HG03521 (cell line): ENCODE data around the gene GPR148.

Experiments used
- ATAC-seq: cut with Tn5 transposase; IDR thresholded peaks from one replicate; pipeline ENCODE4 v1.9.1; 2021; ENCODE audit warnings: mild to moderate bottlenecking, moderate library complexity; ENCODE audit not compliant: unreplicated experiment

Gene GPR148

GRCh38 chr2:130749078-130749477, 20.2 kb downstream of the GPR148 start:
- ATAC-seq, result no peak

- ATAC-seq, result no peak
Measured at GRCh38 chr2:130749641-130750040, 20.8 kb downstream of the GPR148 start.

GRCh38 chr2:130754811-130755210, 25.9 kb downstream of the GPR148 start:
- ATAC-seq, result no peak

- no peak for ATAC-seq
Measured at GRCh38 chr2:130755256-130756052, 26.6 kb downstream of the GPR148 start, which contains the start of gene AMER3. Gene AMER3, plus strand, starts transcription at chr2:130755540. Its CDS starts 6,533 bp downstream, at chr2:130762073.

- ATAC-seq, result no peak
Measured at GRCh38 chr2:130756053-130756873, 27.4 kb downstream of the GPR148 start.

GRCh38 chr2:130756874-130757668, 28.2 kb downstream of the GPR148 start:
- no peak for ATAC-seq

GRCh38 chr2:130759906-130760753, 31.3 kb downstream of the GPR148 start:
- no peak for ATAC-seq

GRCh38 chr2:130760754-130761751, 32.2 kb downstream of the GPR148 start:
- ATAC-seq, result no peak

GRCh38 chr2:130762031-130762909, 33.4 kb downstream of the GPR148 start:
- ATAC-seq, result no peak

GRCh38 chr2:130762910-130763385, 34.1 kb downstream of the GPR148 start:
- ATAC-seq, result no peak

GRCh38 chr2:130763405-130763804, 34.5 kb downstream of the GPR148 start:
- ATAC-seq, result no peak

GRCh38 chr2:130764035-130764820, 35.4 kb downstream of the GPR148 start:
- ATAC-seq, result no peak

- ATAC-seq, result no peak
Measured at GRCh38 chr2:130764821-130765115, 35.9 kb downstream of the GPR148 start.

- no peak for ATAC-seq
Measured at GRCh38 chr2:130765464-130765863, 36.6 kb downstream of the GPR148 start.

- no peak for ATAC-seq
Measured at GRCh38 chr2:130766037-130766436, 37.2 kb downstream of the GPR148 start.

- ATAC-seq, result no peak
Measured at GRCh38 chr2:130766711-130767407, 38.0 kb downstream of the GPR148 start.

GRCh38 chr2:130767408-130767775, 38.5 kb downstream of the GPR148 start:
- ATAC-seq, result no peak
